Measurements from ENCODE around the gene USP19. TPM values are rescaled to one million over a fixed set of nuclear protein-coding genes. Genes with fewer than 3 reads are reported as not detected.

USP19 gene
- total RNA-seq, 3 donors from 2014 or later: 65.7 to 84.7 (median 82.6) TPM

GRCh38 chr3:49148159-49148558 lies 27.5 kb upstream of the USP19 start:
- no peak overlapping the region for H3K4me3 ChIP-seq
- H3K36me3 ChIP-seq (ENCODE audit: low read depth): no peaks in the 10 kb centered on the region
- no peaks in the 10 kb centered on the region for H3K4me1 ChIP-seq (ENCODE audit: low read depth)
- TF ChIP-seq CTCF (IDR thresholded peaks at IDR 0.05): no peak
- DNase-seq (no peak), ATAC-seq (no peak)
- no peaks in the 10 kb centered on the region for H3K9me3 ChIP-seq
- intact Hi-C loops (cut with DNase I, micrococcal nuclease): no loop called here

DNA sequence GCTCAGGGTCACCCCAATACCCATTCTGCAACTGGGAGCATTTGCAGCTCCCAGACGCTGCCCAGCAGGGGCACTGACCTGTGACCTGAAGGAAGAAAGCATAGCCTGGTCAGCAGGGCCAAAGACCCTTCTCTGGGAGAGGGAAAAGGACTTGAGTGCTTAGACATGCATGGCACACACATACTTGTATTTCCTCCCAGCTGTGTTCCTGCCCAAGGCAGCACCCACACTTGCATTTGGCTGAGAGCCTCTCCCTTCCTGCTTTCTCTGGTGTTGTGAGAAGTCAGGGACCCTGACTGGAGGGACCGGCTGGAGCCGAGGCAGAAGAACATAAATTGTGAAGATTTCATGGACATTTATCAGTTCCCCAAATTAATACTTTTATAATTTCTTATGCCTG lies 19.5 kb upstream of the USP19 start:
- TF ChIP-seq CTCF (IDR thresholded peaks at IDR 0.05): no peak
- H3K9me3 ChIP-seq: no peaks in the 10 kb centered on the region
- H3K4me1 ChIP-seq (ENCODE audit: low read depth): no peaks in the 10 kb centered on the region
- intact Hi-C loops (cut with DNase I, micrococcal nuclease): no loop called here
- no peaks in the 10 kb centered on the region for H3K36me3 ChIP-seq (ENCODE audit: low read depth)
- no peak overlapping the region for H3K4me3 ChIP-seq
- ATAC-seq: no peak
- DNase-seq: no peak

GRCh38 chr3:49135499-49135898 lies 14.9 kb upstream of the USP19 start:
- peaks cover 10% of the 10 kb centered on the region for H3K4me1 ChIP-seq (ENCODE audit: low read depth)
- H3K36me3 ChIP-seq (ENCODE audit: low read depth): no peaks in the 10 kb centered on the region
- intact Hi-C loops (cut with DNase I, micrococcal nuclease): no loop called here
- no peak for ATAC-seq
- no peaks in the 10 kb centered on the region for H3K9me3 ChIP-seq
- no peak for DNase-seq
- H3K4me3 ChIP-seq: no peak overlapping the region
- no peak for TF ChIP-seq CTCF (IDR thresholded peaks at IDR 0.05)

GRCh38 chr3:49134471-49135265 lies 14.0 kb upstream of the USP19 start:
- Histone ChIP-seq H3K4me1 (ENCODE audit: low read depth) (peaks cover 10% of the 10 kb centered on the region), H3K9me3 (no peaks in the 10 kb centered on the region), H3K36me3 (ENCODE audit: low read depth) (no peaks in the 10 kb centered on the region), H3K4me3 (no peak overlapping the region)
- TF ChIP-seq CTCF (IDR thresholded peaks at IDR 0.05): no peak
- no peak for ATAC-seq
- DNase-seq: no peak
- intact Hi-C loops (cut with DNase I, micrococcal nuclease): no loop called here

DNA sequence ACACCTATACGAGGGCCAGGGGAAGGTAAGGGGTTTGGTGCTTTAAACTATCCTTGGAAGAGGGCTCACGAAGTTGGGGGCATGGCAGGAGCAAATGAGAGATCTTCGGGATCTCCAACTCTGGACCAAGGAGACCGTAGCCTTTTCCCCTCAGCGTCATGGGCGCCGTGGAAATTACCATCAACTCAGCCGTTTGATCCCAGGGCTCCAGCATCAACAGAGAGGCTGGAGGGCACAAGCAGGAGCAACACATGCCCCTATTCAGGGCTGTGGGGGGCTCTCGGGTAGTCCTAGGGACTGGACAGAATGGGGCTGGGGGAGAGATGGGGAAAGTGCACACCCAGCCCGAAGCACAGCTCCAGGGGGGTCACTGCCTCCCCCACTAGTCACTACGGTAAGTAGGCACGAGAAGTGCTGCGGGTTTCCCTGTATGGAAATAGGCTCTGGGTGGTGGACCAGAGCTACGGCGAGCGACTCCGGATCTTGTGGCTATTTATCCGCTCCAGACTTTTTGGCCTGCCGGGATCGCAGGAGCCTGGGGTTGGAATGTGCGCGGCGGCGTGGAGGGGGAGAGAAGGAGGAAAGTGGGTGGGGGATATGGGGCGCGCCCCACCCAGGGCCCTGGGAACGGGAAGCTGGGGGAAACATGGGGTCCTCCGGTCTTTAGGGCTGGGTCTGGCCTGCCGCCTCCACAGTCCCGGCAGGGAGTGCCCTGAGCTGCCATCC lies 12.8 kb upstream of the USP19 start:
- ATAC-seq (peak; percentile 88), DNase-seq (peak; percentile 83 to 89 (median 88))
- Histone ChIP-seq H3K9me3 (no peaks in the 10 kb centered on the region), H3K36me3 (ENCODE audit: low read depth) (no peaks in the 10 kb centered on the region), H3K4me3 (peak overlapping the region; percentile 14), H3K4me1 (ENCODE audit: low read depth) (peaks cover 10% of the 10 kb centered on the region)
- TF ChIP-seq CTCF (IDR thresholded peaks at IDR 0.05): no peak
- intact Hi-C loops (cut with DNase I, micrococcal nuclease): no loop called here
